Measurements from ENCODE around the gene GRM8.

Gene GRM8

DNA sequence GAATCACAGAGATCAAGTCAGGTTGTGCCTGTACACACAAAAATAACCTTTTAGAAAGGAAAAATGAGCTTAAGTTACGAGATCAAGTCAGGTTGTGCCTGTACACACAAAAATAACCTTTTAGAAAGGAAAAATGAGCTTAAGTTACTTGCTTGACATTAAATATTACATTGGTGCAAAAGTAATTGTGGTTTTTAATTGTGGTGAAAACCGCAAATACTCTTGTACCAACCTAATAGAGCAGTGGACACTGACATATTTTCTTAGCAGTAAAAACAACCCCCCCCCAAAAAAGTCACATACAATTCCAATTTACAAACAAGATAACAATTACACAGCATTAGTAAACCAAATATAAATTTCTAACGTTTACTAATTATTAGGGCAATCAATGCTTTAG is 595.6 kb downstream of the GRM8 start:
- Histone ChIP-seq H3K27ac (ENCODE audit: low read length) (no peak overlapping the region), H3K4me1 (ENCODE audit: insufficient read depth, low read length) (no peaks in the 10 kb centered on the region), H2AFZ (ENCODE audit: low read depth, low read length) (no peak overlapping the region), H3K4me3 (ENCODE audit: low read depth in 1 of 2, low read length in 2 of 2) (no peak overlapping the region), H3K4me2 (ENCODE audit: insufficient read depth, low read length) (no peak overlapping the region), H3K9ac (ENCODE audit: low read depth, low read length) (no peak overlapping the region), H3K9me3 (ENCODE audit: insufficient read depth, low read length, severe bottlenecking) (no peaks in the 10 kb centered on the region), H3K27me3 (ENCODE audit: insufficient read depth, low read length, poor library complexity) (no peaks in the 10 kb centered on the region), H3K79me2 (ENCODE audit: insufficient read depth, low read length) (no peaks in the 10 kb centered on the region), H4K20me1 (ENCODE audit: insufficient read depth, low read length) (no peaks in the 10 kb centered on the region), H3K36me3 (ENCODE audit: insufficient read depth, low read length) (no peaks in the 10 kb centered on the region)
- ATAC-seq (ENCODE audit: insufficient read depth, low read depth) (no peak), DNase-seq (no peak)
- no peak for TF ChIP-seq EZH2 (IDR thresholded peaks at IDR 0.05; ENCODE audit: borderline replicate concordance, low read depth, low read length, severe bottlenecking)
- TF ChIP-seq, protein P1, sequence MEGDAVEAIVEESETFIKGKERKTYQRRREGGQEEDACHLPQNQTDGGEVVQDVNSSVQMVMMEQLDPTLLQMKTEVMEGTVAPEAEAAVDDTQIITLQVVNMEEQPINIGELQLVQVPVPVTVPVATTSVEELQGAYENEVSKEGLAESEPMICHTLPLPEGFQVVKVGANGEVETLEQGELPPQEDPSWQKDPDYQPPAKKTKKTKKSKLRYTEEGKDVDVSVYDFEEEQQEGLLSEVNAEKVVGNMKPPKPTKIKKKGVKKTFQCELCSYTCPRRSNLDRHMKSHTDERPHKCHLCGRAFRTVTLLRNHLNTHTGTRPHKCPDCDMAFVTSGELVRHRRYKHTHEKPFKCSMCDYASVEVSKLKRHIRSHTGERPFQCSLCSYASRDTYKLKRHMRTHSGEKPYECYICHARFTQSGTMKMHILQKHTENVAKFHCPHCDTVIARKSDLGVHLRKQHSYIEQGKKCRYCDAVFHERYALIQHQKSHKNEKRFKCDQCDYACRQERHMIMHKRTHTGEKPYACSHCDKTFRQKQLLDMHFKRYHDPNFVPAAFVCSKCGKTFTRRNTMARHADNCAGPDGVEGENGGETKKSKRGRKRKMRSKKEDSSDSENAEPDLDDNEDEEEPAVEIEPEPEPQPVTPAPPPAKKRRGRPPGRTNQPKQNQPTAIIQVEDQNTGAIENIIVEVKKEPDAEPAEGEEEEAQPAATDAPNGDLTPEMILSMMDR (IDR thresholded peaks at IDR 0.05; ENCODE audit: borderline replicate concordance, extremely low read depth, low read length, poor library complexity, severe bottlenecking) = no peak

GRCh38 chr7:126656165-126656564 is 596.6 kb downstream of the GRM8 start:
- no peak for DNase-seq
- H3K27ac ChIP-seq (ENCODE audit: low read length) = no peak overlapping the region

DNA sequence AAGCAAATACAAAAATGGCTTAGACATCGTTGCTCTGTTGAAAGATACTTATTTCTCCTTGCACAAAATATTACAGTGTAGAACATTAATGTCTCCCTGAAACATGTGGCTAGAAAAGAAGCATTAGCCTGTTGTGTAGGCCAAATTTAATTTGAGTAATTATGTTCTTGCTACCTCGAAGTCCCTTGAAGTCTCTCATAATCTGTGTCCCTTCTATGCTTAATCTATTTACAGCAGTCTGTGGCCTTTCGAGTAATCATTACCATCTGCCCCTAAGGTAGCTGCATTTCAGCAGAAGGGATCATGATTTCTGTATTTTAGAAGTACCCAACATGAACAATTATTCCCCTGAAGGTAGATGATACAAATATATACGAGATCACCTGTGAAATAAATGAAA is 615.2 kb downstream of the GRM8 start:
- Histone ChIP-seq H3K27me3 (ENCODE audit: insufficient read depth, low read length, poor library complexity) (no peaks in the 10 kb centered on the region), H3K79me2 (ENCODE audit: insufficient read depth, low read length) (no peaks in the 10 kb centered on the region), H3K27ac (ENCODE audit: low read length) (no peak overlapping the region), H3K4me1 (ENCODE audit: insufficient read depth, low read length) (no peaks in the 10 kb centered on the region), H4K20me1 (ENCODE audit: insufficient read depth, low read length) (no peaks in the 10 kb centered on the region), H3K4me3 (ENCODE audit: low read depth in 1 of 2, low read length in 2 of 2) (no peak overlapping the region), H3K9me3 (ENCODE audit: insufficient read depth, low read length, severe bottlenecking) (no peaks in the 10 kb centered on the region), H3K4me2 (ENCODE audit: insufficient read depth, low read length) (no peak overlapping the region), H2AFZ (ENCODE audit: low read depth, low read length) (no peak overlapping the region), H3K9ac (ENCODE audit: low read depth, low read length) (no peak overlapping the region), H3K36me3 (ENCODE audit: insufficient read depth, low read length) (no peaks in the 10 kb centered on the region)
- ATAC-seq (ENCODE audit: insufficient read depth, low read depth) = no peak
- DNase-seq = no peak
- TF ChIP-seq, protein P1 (IDR thresholded peaks at IDR 0.05; ENCODE audit: borderline replicate concordance, extremely low read depth, low read length, poor library complexity, severe bottlenecking) = no peak
- TF ChIP-seq EZH2 (IDR thresholded peaks at IDR 0.05; ENCODE audit: borderline replicate concordance, low read depth, low read length, severe bottlenecking) = no peak

More at GRCh38 chr7:126656165-126656564, 596.6 kb downstream of the GRM8 start:
- no peaks in the 10 kb centered on the region for H3K36me3 ChIP-seq (ENCODE audit: insufficient read depth, low read length)
- H4K20me1 ChIP-seq (ENCODE audit: insufficient read depth, low read length) = no peaks in the 10 kb centered on the region
- no peak overlapping the region for H3K4me3 ChIP-seq (ENCODE audit: low read depth in 1 of 2, low read length in 2 of 2)
- no peaks in the 10 kb centered on the region for H3K27me3 ChIP-seq (ENCODE audit: insufficient read depth, low read length, poor library complexity)
- no peaks in the 10 kb centered on the region for H3K9me3 ChIP-seq (ENCODE audit: insufficient read depth, low read length, severe bottlenecking)
- no peak overlapping the region for H2AFZ ChIP-seq (ENCODE audit: low read depth, low read length)
- H3K79me2 ChIP-seq (ENCODE audit: insufficient read depth, low read length) = no peaks in the 10 kb centered on the region
- ATAC-seq (ENCODE audit: insufficient read depth, low read depth) = no peak
- no peak overlapping the region for H3K9ac ChIP-seq (ENCODE audit: low read depth, low read length)
- TF ChIP-seq, protein P1 (IDR thresholded peaks at IDR 0.05; ENCODE audit: borderline replicate concordance, extremely low read depth, low read length, poor library complexity, severe bottlenecking) = no peak
- no peak for TF ChIP-seq EZH2 (IDR thresholded peaks at IDR 0.05; ENCODE audit: borderline replicate concordance, low read depth, low read length, severe bottlenecking)
- no peak overlapping the region for H3K4me2 ChIP-seq (ENCODE audit: insufficient read depth, low read length)
- no peaks in the 10 kb centered on the region for H3K4me1 ChIP-seq (ENCODE audit: insufficient read depth, low read length)

DNA sequence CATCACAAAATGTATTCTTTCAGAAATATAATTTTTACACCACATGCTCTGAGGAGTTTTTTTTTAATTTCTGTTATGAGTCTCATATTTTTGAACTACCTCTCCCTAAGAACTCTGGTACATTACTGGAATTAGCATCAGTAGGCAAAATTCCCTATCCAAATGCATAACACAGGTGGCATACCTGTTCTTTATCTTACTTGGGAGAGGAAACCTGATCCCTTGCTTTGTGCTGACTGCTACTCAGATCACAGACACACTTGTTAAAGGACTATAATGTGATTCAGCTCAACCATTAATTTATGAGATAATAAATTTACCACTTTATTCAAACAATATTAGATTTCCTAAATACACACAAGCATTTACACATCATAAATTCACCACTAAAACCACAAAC is 617.2 kb downstream of the GRM8 start:
- H3K27me3 ChIP-seq (ENCODE audit: insufficient read depth, low read length, poor library complexity) = no peaks in the 10 kb centered on the region
- TF ChIP-seq EZH2 (IDR thresholded peaks at IDR 0.05; ENCODE audit: borderline replicate concordance, low read depth, low read length, severe bottlenecking) = no peak
- TF ChIP-seq, protein P1 (IDR thresholded peaks at IDR 0.05; ENCODE audit: borderline replicate concordance, extremely low read depth, low read length, poor library complexity, severe bottlenecking) = no peak
- no peak overlapping the region for H3K4me3 ChIP-seq (ENCODE audit: low read depth in 1 of 2, low read length in 2 of 2)
- H3K4me2 ChIP-seq (ENCODE audit: insufficient read depth, low read length) = no peak overlapping the region
- H3K9me3 ChIP-seq (ENCODE audit: insufficient read depth, low read length, severe bottlenecking) = no peaks in the 10 kb centered on the region
- no peaks in the 10 kb centered on the region for H3K36me3 ChIP-seq (ENCODE audit: insufficient read depth, low read length)
- H4K20me1 ChIP-seq (ENCODE audit: insufficient read depth, low read length) = no peaks in the 10 kb centered on the region
- DNase-seq = no peak
- no peak overlapping the region for H3K27ac ChIP-seq (ENCODE audit: low read length)
- ATAC-seq (ENCODE audit: insufficient read depth, low read depth) = no peak
- no peaks in the 10 kb centered on the region for H3K79me2 ChIP-seq (ENCODE audit: insufficient read depth, low read length)
- H3K4me1 ChIP-seq (ENCODE audit: insufficient read depth, low read length) = no peaks in the 10 kb centered on the region
- no peak overlapping the region for H2AFZ ChIP-seq (ENCODE audit: low read depth, low read length)
- H3K9ac ChIP-seq (ENCODE audit: low read depth, low read length) = no peak overlapping the region

Data from DND-41 (cell line).